Spleen (tissue), 11 donors: Measurements from ENCODE around the gene PSMG3. TPM values are rescaled to one million over a fixed set of nuclear protein-coding genes. Genes with fewer than 3 reads are reported as not detected.

Experiments
- DNase-seq: peaks from one replicate; pipeline ENCODE4 v3.0.0-alpha.2; 2020
- H3K27ac ChIP-seq, 8 donors: fragments of 200-600 bp; sonication (generic) in 7 of 8; 1 replicate in 4 of 8; 2 replicates in 4 of 8; pipeline versions ENCODE4 v1.5.0 to v1.8.0; 2016 to 2021; ENCODE audit warnings: inconsistent platforms in 4 of 8, mild to moderate bottlenecking in 4 of 8, moderate library complexity in 1 of 8
- H3K27me3 ChIP-seq, 7 donors: fragments of 200-600 bp; sonication (generic) in 6 of 7; replicated peaks in 1 of 7; 1 replicate in 4 of 7; 2 replicates in 3 of 7; pipeline versions ENCODE4 v1.5.0 to v1.8.0; 2016 to 2021; ENCODE audit warnings: inconsistent platforms in 3 of 7, mild to moderate bottlenecking in 1 of 7
- H3K36me3 ChIP-seq, 6 donors: fragments of 200-600 bp; sonication (generic) in 5 of 6; 1 replicate in 4 of 6; 2 replicates in 2 of 6; pipeline versions ENCODE4 v1.5.0 to v1.8.0; 2016 to 2021; ENCODE audit warnings: inconsistent platforms in 2 of 6
- H3K4me1 ChIP-seq, 6 donors: fragments of 200-600 bp; sonication (generic) in 5 of 6; 1 replicate in 3 of 6; 2 replicates in 3 of 6; pipeline versions ENCODE4 v1.5.0 to v1.8.0; 2016 to 2021; ENCODE audit warnings: inconsistent platforms in 3 of 6
- H3K4me3 ChIP-seq, 8 donors: fragments of 200-600 bp; sonication (generic) in 7 of 8; 1 replicate in 4 of 8; 2 replicates in 4 of 8; pipeline versions ENCODE4 v1.5.0 to v1.8.0; 2016 to 2021; ENCODE audit warnings: inconsistent platforms in 4 of 8, mild to moderate bottlenecking in 4 of 8, moderate library complexity in 2 of 8
- H3K9me3 ChIP-seq, 8 donors: fragments of 200-600 bp; sonication (generic) in 7 of 8; 1 replicate in 4 of 8; 2 replicates in 4 of 8; pipeline versions ENCODE4 v1.5.0 to v1.8.0; 2016 to 2021; ENCODE audit warnings: inconsistent platforms in 4 of 8
- POLR2A ChIP-seq, 3 donors: fragments of 450-650 bp; IDR thresholded peaks; one replicate each; pipeline ENCODE4 v1.5.1; 2017; ENCODE audit warnings: antibody characterized with exemption in 3 of 3, mild to moderate bottlenecking in 1 of 3
- POLR2AphosphoS5 ChIP-seq, 3 donors: sonication (generic); formaldehyde crosslinking; IDR thresholded peaks; one replicate each; pipeline ENCODE4 v1.5.1; 2017; ENCODE audit warnings: antibody characterized with exemption in 3 of 3
- WGBS, 5 donors: extraction: QIAGEN DNeasy Blood & Tissue Kit in 3 of 5; methylation state at CpG; one replicate each; pipeline versions ENCODE4 v1.1.5 to v1.1.7; 2013 to 2018; 5-methylcytosine and 5-hydroxymethylcytosine counted together
- intact Hi-C: fragments of 100-400 bp; cut with DNase I; formaldehyde crosslinking; loops from one replicate; pipeline ENCODE4 v1.15.0; 2023; ENCODE audit warnings: low total_unique reads
- polyA plus RNA-seq, 3 donors: library from polyadenylated mRNA; stranded (reverse); fragments of 200-250 nt; gene quantifications; one replicate each; pipeline ENCODE4 v1.2.1, GENCODE V29; 2013
- total RNA-seq, 7 donors: library from RNA; depleted of rRNA in 3 of 7; stranded (reverse); fragments of >200 nt in 3 of 7; fragmentation: NEBNext Ultra II Directional in 4 of 7; extraction: Animal tissue kit (Norgen Biotek cat#: 25700) in 4 of 7; gene quantifications; one replicate each; pipeline versions ENCODE4 v1.1.0 to v1.2.1, GENCODE V29; 2016 to 2021
- TF ChIP-seq, protein P1 (sequence below), 11 experiments: fragments of 200-600 bp in 7 of 11; fragments of 450-650 bp in 4 of 11; sonication (generic) in 4 of 11; IDR thresholded peaks in 8 of 11; conservative IDR thresholded peaks in 3 of 11; 1 replicate in 7 of 11; 2 replicates in 4 of 11; pipeline versions ENCODE4 v1.4.0 to v1.8.0; 2016 to 2021; ENCODE audit warnings: antibody characterized with exemption in 11 of 11, inconsistent platforms in 4 of 11, mild to moderate bottlenecking in 1 of 11
- donor health status: healthy with polysubstance abuse.
- donor health status: DM: no; HTN: no; CAD: no; lungs with moderate emphysema.
- donor health status: DM: no; HTN: no; CAD: no.
- donor health status: Bipolar disorder and iron deficiency.
- donor health status: healthy.
- donor health status: DM: no; HTN: no; CAD: no.
- donor health status: DM: yes; HTN: yes; CAD: no.

PSMG3 gene
- total and polyA plus RNA-seq, 10 donors, result 18.2 to 89.9 (median 30.9) TPM

DNA sequence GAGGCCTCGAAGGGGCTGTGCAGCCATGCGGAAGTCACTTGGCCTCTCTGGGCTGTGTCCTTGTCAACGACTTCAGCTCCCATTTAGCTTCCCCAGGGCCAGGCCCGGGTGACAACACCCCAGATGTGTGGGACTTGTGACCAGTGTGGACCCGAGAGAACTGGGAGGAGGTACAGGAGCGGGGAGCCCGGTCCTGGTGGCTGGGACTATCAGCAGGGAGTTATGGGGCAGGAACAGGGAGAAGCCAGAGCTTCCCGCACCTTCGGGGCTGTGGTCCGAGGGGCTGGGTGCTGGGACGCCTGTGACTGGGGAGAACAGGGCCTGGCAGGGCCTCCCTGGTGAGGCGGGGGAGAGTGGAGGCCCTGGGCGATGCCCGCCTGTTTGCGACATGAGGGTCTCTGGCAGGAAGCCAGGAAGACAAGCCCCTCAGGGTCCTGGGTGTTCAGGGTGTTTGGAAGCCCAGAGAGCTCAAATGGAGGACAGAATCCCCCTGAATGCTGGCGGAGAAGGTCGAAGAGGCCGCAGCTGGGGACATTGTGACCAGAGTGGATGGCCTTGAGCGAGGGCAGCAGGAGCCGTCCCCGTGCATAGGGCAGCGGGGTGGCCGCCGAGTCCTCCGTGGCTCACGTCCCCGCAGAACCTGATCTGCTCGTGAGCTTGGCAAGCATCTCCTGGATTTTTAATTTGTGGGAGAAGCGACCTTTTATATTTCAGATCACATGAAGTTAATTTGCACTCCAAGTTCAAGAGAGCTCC is 30.0 kb upstream of the PSMG3 start:
- no peak overlapping the region for H3K4me3 ChIP-seq
- H3K36me3 ChIP-seq, result no peaks in the 10 kb centered on the region
- TF ChIP-seq, protein P1, sequence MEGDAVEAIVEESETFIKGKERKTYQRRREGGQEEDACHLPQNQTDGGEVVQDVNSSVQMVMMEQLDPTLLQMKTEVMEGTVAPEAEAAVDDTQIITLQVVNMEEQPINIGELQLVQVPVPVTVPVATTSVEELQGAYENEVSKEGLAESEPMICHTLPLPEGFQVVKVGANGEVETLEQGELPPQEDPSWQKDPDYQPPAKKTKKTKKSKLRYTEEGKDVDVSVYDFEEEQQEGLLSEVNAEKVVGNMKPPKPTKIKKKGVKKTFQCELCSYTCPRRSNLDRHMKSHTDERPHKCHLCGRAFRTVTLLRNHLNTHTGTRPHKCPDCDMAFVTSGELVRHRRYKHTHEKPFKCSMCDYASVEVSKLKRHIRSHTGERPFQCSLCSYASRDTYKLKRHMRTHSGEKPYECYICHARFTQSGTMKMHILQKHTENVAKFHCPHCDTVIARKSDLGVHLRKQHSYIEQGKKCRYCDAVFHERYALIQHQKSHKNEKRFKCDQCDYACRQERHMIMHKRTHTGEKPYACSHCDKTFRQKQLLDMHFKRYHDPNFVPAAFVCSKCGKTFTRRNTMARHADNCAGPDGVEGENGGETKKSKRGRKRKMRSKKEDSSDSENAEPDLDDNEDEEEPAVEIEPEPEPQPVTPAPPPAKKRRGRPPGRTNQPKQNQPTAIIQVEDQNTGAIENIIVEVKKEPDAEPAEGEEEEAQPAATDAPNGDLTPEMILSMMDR (IDR thresholded peaks at IDR 0.05 in 8 of 11, conservative IDR thresholded peaks at IDR 0.05 in 3 of 11), result no peak
- TF ChIP-seq POLR2A (IDR thresholded peaks at IDR 0.05), result no peak
- no peak for TF ChIP-seq POLR2AphosphoS5 (IDR thresholded peaks at IDR 0.05)
- no peaks in the 10 kb centered on the region for H3K9me3 ChIP-seq
- H3K4me1 ChIP-seq, result no peaks in the 10 kb centered on the region
- intact Hi-C loops, result no loop called here
- H3K27ac ChIP-seq, result no peak overlapping the region
- 77 to 88% (median 84%) methylated on average over 18 to 29 of the region's 29 CpGs for WGBS, 5 donors
- H3K27me3 ChIP-seq, result peaks cover 0 to 68% (median 10%) of the 10 kb centered on the region in 7 donors
- DNase-seq, result no peak

DNA sequence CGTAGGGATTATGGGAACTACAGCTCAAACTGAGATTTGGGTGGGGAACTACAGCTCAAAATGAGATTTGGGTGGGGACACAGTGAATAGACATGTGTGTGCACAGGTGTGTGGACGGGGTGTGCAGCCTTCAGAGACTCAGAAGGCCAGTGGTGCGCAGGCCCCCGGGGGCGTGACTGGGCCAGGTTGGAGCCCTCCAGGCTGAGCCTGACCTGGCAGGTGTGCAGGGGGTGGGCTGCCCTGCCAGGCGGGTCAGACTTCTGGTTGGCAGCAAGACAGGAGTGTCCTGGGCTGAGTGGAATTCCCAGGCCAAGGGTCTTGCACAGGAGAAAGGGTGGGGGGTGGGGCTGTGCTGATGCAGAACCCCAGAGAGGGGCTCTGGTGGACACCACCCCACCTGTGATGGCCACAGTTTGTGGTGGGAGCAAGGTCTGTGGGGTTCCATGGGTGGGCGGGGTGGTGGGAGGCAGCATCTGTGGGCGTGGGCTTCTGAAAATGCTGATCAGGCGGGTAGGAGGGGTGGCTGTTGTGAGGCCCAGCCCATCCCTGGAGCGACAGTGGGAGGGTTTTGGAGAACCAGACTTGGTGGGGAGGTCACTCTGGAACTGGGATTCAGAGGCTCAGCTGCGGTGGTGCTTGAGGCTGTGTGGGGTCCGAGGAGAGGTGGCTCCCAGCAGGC is 29.3 kb upstream of the PSMG3 start:
- Histone ChIP-seq H3K4me3 (no peak overlapping the region), H3K27me3 (peaks cover 0 to 61% (median 9%) of the 10 kb centered on the region in 7 donors), H3K4me1 (no peaks in the 10 kb centered on the region), H3K36me3 (no peaks in the 10 kb centered on the region), H3K9me3 (no peaks in the 10 kb centered on the region), H3K27ac (no peak overlapping the region)
- 85 to 95% (median 89%) methylated on average over 8 to 12 of the region's 12 CpGs for WGBS, 5 donors
- no peak for DNase-seq
- intact Hi-C loops, result no loop called here
- no peak for TF ChIP-seq POLR2AphosphoS5 (IDR thresholded peaks at IDR 0.05)
- TF ChIP-seq, protein P1 (IDR thresholded peaks at IDR 0.05 in 8 of 11, conservative IDR thresholded peaks at IDR 0.05 in 3 of 11), result no peak
- TF ChIP-seq POLR2A (IDR thresholded peaks at IDR 0.05), result no peak

DNA sequence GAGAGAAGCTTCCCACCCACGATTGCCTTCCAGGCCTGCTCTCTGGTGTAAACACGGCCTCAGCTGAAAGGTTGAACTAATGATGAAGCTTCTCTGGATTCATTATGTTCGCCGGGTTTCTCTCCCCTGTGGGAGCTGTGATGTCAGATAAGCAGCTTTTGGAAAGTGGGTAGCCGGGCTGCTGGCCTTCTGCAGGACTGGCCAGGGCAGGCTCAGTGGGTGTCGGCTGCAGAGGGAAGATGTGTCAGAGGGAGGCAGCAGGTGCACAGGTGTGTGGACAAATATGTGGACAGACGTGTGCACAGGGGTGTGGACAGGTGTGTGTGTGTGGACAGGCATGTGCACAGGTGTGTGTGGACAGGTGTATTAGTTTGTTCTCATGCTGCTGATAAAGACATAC is 28.5 kb upstream of the PSMG3 start:
- TF ChIP-seq POLR2A (IDR thresholded peaks at IDR 0.05) (no peak), POLR2AphosphoS5 (IDR thresholded peaks at IDR 0.05) (no peak)
- TF ChIP-seq, protein P1 (IDR thresholded peaks at IDR 0.05 in 8 of 11, conservative IDR thresholded peaks at IDR 0.05 in 3 of 11), result no peak
- WGBS, 5 donors, result 86 to 94% (median 90%) methylated on average over 7 of the region's 7 CpGs
- Histone ChIP-seq H3K9me3 (no peaks in the 10 kb centered on the region), H3K4me3 (no peak overlapping the region), H3K36me3 (no peaks in the 10 kb centered on the region), H3K27ac (no peak overlapping the region), H3K27me3 (peaks cover 0 to 59% (median 8%) of the 10 kb centered on the region in 7 donors), H3K4me1 (peaks cover 0 to under 1% (median 0%) of the 10 kb centered on the region in 6 donors)
- intact Hi-C loops, result no loop called here
- no peak for DNase-seq

DNA sequence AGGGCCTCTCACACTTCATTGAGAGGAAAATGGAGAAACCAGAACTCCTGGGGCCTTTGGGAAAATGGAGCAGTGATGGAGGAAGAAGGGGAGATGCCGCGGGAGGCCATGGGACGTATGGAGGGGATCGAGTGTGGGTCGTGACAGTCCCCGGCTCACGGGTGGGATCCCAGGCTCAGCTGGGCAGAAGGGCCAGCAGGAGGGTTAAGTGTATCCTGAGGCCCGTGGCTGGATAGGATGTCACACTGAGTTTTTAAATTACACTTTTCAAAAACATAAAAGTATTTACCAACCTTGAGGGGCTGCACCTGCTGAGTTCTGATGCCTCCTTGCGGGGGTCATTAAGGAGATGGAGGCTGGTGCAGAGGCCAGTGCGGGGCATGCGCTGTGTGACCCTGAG is 28.0 kb upstream of the PSMG3 start:
- Histone ChIP-seq H3K36me3 (no peaks in the 10 kb centered on the region), H3K9me3 (no peaks in the 10 kb centered on the region), H3K4me1 (peaks cover 0 to 5% (median 2%) of the 10 kb centered on the region in 6 donors), H3K27ac (no peak overlapping the region), H3K4me3 (no peak overlapping the region), H3K27me3 (peaks cover 0 to 59% (median 12%) of the 10 kb centered on the region in 7 donors)
- DNase-seq, result no peak
- intact Hi-C loops, result no loop called here
- TF ChIP-seq, protein P1 (IDR thresholded peaks at IDR 0.05 in 8 of 11, conservative IDR thresholded peaks at IDR 0.05 in 3 of 11), result no peak
- TF ChIP-seq POLR2AphosphoS5 (IDR thresholded peaks at IDR 0.05) (no peak), POLR2A (IDR thresholded peaks at IDR 0.05) (no peak)
- WGBS, 5 donors, result 84 to 95% (median 91%) methylated on average over 11 of the region's 11 CpGs
